ENCODE results near the gene CRP. TPM values are rescaled to one million over a fixed set of nuclear protein-coding genes. Genes with fewer than 3 reads are reported as not detected.

CRP gene
- total and polyA plus RNA-seq, 9 of the 15 experiments (the other 6 are each of a cell fraction or from before 2014, with no cell fraction given): 0.69 TPM; not detected in 8

DNA sequence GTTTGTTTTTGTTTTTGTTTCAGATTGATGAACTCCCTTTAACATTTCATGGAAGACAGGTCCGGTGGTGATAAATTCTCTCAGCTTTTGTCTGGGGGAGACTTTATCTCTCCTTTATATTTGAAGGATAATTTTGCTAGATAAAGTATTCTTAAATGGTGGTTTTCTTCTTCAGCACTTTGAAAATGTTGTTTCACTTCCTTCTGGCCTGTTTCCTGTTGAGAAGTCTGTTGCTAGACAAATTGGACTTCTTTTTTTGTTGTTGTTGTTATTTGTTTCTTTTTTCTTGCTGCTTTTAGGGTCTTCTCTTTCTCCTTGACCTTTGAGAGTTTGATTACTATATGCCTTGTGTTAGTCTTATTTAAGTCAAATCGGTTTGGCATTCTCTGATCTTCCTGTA lies 50.8 kb downstream of the CRP start:
- H3K9me1 ChIP-seq (ENCODE audit: control insufficient read depth, insufficient read depth, low read length): no peaks in the 10 kb centered on the region
- FAIRE-seq (no peak), DNase-seq (ENCODE audit: extremely low read depth in 1 of 4, low spot score in 3 of 4) (no peak), ATAC-seq (no peak)
- no TSS peak for BruUV-seq (replicated peaks)
- TF ChIP-seq KAT7 (CRISPR knock-in tag; IDR thresholded peaks at IDR 0.05; ENCODE audit: borderline replicate concordance): no peak
- TF ChIP-seq ZNF324 (CRISPR knock-in tag; IDR thresholded peaks at IDR 0.05): no peak
- TF ChIP-seq RNF219 (CRISPR knock-in tag; IDR thresholded peaks at IDR 0.05): no peak
- no peak for TF ChIP-seq CBFA2T3 (IDR thresholded peaks at IDR 0.05)
- TF ChIP-seq L3MBTL2 (IDR thresholded peaks at IDR 0.05): no peak
- no peak for TF ChIP-seq KHSRP (IDR thresholded peaks at IDR 0.05)
- TF ChIP-seq, protein P1, sequence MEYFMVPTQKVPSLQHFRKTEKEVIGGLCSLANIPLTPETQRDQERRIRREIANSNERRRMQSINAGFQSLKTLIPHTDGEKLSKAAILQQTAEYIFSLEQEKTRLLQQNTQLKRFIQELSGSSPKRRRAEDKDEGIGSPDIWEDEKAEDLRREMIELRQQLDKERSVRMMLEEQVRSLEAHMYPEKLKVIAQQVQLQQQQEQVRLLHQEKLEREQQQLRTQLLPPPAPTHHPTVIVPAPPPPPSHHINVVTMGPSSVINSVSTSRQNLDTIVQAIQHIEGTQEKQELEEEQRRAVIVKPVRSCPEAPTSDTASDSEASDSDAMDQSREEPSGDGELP (CRISPR knock-in tag; IDR thresholded peaks at IDR 0.05; ENCODE audit: borderline replicate concordance): no peak
- TF ChIP-seq, protein P2, sequence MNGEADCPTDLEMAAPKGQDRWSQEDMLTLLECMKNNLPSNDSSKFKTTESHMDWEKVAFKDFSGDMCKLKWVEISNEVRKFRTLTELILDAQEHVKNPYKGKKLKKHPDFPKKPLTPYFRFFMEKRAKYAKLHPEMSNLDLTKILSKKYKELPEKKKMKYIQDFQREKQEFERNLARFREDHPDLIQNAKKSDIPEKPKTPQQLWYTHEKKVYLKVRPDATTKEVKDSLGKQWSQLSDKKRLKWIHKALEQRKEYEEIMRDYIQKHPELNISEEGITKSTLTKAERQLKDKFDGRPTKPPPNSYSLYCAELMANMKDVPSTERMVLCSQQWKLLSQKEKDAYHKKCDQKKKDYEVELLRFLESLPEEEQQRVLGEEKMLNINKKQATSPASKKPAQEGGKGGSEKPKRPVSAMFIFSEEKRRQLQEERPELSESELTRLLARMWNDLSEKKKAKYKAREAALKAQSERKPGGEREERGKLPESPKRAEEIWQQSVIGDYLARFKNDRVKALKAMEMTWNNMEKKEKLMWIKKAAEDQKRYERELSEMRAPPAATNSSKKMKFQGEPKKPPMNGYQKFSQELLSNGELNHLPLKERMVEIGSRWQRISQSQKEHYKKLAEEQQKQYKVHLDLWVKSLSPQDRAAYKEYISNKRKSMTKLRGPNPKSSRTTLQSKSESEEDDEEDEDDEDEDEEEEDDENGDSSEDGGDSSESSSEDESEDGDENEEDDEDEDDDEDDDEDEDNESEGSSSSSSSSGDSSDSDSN (IDR thresholded peaks at IDR 0.05; ENCODE audit: borderline replicate concordance in 1 of 2, low read depth in 2 of 2, low read length in 2 of 2): no peak
- TF ChIP-seq, protein P3, sequence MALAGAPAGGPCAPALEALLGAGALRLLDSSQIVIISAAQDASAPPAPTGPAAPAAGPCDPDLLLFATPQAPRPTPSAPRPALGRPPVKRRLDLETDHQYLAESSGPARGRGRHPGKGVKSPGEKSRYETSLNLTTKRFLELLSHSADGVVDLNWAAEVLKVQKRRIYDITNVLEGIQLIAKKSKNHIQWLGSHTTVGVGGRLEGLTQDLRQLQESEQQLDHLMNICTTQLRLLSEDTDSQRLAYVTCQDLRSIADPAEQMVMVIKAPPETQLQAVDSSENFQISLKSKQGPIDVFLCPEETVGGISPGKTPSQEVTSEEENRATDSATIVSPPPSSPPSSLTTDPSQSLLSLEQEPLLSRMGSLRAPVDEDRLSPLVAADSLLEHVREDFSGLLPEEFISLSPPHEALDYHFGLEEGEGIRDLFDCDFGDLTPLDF (CRISPR knock-in tag; IDR thresholded peaks at IDR 0.05): no peak
- TF ChIP-seq CBFA2T2 (conservative IDR thresholded peaks at IDR 0.05): no peak
- no peak for TF ChIP-seq PCBP1 (IDR thresholded peaks at IDR 0.05; ENCODE audit: low read depth, low read length, poor library complexity, severe bottlenecking)
- no peak overlapping the region for H3K4me3 ChIP-seq
- H3K9ac ChIP-seq (ENCODE audit: insufficient read depth in 1 of 2, low read depth in 2 of 2, low read length in 2 of 2): no peak overlapping the region
- no peak overlapping the region for H3K27ac ChIP-seq (ENCODE audit: extremely low read depth, low read depth, low read length)
- CTCF ChIA-PET (ENCODE audit: low intra/inter-chr PET ratio): no interaction called here
- H4K20me1 ChIP-seq (replicated peaks; ENCODE audit: control insufficient read depth, insufficient read depth, low read length): no peaks in the 10 kb centered on the region
- H3K36me3 ChIP-seq (ENCODE audit: control insufficient read depth, insufficient read depth, low read length): no peaks in the 10 kb centered on the region
- H3K79me2 ChIP-seq (ENCODE audit: control insufficient read depth, insufficient read depth, low read length): no peaks in the 10 kb centered on the region
- H3K27me3 ChIP-seq (ENCODE audit: control insufficient read depth in 2 of 2, insufficient read depth in 2 of 2, low read length in 2 of 2): no peaks in the 10 kb centered on the region
- no peak overlapping the region for H3K4me2 ChIP-seq (ENCODE audit: insufficient read depth, low read length)
- in situ Hi-C loops (cut with MboI) (no loop called here), intact Hi-C loops (cut with micrococcal nuclease) (no loop called here)
- no peaks in the 10 kb centered on the region for H3K4me1 ChIP-seq (replicated peaks in 1 of 2; ENCODE audit: control insufficient read depth in 2 of 2, insufficient read depth in 2 of 2, low read length in 2 of 2)
- POLR2A ChIA-PET: no interaction called here
- H2AFZ ChIP-seq (ENCODE audit: low read depth, low read length): no peak overlapping the region
- 0% methylated on average over 2 of the region's 2 CpGs for WGBS (ENCODE audit: insufficient coverage, low coverage, missing lambda C conversion rate)
- no peaks in the 10 kb centered on the region for H3K9me3 ChIP-seq (replicated peaks; ENCODE audit: control insufficient read depth, insufficient read depth, low read depth, low read length)

Measured in K562 (cell line).